CD4-positive, alpha-beta T cell treated with Interleukin-17A for 4 hours (primary cell): ENCODE results near the gene LYZL2.
A peak's percentile ranks its signal among the peaks of the same experiment; 100 is the strongest.
"Not testable (repeated sequence)": the region's sequence is repeated elsewhere in the genome, so short reads cannot be mapped to it uniquely, and the experiment has no call there.

Source experiments
- DNase-seq: peaks from one replicate; pipeline ENCODE4 v3.0.0-alpha.2; 2020; ENCODE audit warnings: mixed read lengths

The LYZL2 gene

GRCh38 chr10:30629653-30630052 lies at the start of gene LYZL2:
LYZL2 (minus strand) TSS chr10:30629753; CDS start chr10:30626915, 2,838 bp downstream.
- no peak for DNase-seq

- not testable (repeated sequence) for DNase-seq
These were observed 48.1 kb upstream of the LYZL2 start for GRCh38 chr10:30677616-30678015.

GRCh38 chr10:30677146-30677545 lies 47.6 kb upstream of the LYZL2 start:
- DNase-seq = not testable (repeated sequence)

DNA sequence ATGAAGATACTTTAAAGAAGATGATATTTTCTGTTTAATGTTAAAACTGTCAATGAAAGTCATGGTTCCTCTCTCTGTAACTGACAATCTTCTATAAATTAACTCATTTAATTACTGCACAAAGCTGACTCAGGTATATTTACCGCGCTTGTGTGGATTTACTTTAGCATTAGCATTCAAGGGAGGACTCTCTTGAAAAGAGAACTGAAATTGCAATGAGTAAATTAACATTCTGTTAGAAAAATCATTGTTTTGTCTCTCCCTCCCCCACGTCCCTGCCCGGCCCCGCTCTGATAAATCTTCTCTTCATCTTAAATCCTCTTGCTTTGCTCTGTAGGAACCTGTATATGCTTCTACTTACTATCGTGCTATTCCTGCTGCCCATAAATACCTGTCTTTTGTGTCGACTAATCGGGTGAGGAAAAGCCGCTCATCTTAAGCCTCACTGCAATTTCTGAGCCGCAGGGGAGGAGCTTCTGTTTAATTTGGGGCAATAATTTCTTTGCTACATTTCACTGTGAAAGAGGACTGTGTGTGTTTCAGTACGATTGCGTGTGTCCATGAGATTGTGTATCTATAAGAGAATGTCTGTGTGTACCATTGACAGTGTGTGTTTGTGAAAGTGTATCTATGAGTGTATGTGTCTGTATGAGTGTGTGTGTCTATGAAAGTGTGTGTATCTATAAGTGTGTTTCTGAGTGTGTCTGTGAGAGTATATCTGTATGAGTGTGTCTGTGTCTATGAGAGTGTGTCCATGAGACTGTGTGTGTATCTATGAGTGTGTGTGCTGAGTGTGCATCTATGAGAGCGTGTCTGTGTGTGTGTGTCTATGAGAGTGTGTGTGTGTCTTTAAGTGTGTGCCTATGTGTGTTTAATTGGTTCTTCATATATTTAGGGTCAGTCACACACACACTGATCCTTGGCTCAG lies 46.5 kb upstream of the LYZL2 start:
- no peak for DNase-seq

DNA sequence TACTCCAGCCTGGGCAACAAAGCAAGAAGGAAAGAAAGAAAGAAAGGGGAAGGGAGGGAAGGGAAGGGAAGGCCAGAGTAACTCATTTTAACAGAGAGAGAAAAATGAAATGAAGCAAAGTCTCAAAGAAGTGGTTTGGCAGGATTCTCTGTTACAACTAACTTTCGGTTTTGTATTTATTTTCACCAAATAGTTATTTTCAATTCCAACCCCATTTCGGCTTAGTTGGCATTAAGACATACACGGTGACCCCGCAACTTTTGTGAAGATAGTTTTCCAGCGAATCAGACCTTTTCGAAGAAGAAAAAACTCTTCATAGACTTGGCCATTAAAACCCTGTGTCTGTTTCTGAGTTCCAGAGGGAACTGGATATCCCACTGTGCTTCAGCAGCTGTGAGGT lies 45.2 kb upstream of the LYZL2 start:
- DNase-seq = no peak

GRCh38 chr10:30673262-30673661 lies 43.7 kb upstream of the LYZL2 start:
- DNase-seq = not testable (repeated sequence)

GRCh38 chr10:30672338-30672737 lies 42.8 kb upstream of the LYZL2 start:
- not testable (repeated sequence) for DNase-seq

DNA sequence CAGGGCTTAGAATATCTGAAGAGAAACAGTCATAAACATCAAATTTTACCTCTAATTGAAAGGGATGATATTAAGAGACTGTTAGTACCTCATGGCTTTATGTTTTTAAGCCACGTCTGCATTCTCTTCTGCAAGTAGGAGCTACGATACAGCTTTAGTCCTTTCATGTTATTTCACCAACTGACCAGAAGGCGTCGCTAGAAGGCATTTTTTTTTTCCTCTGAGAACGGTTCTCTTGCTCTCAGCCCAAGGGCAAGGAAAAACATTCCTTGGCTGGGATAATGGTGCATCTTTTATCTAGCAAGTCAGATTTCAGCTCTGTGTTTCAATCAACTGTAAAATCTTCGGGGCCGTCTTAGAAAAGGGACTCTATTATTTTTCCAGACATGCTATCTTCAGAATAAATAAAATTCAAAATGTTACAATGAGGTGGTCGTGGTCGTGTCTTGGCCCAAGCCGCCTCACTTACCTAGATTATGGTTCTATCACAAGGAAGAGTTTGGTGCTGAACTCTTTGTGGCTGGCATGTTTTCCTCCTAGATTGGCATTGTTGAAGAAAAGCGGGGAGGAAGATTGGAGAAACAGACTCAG lies 41.6 kb upstream of the LYZL2 start:
- DNase-seq = peak; percentile 62

- not testable (repeated sequence) for DNase-seq
These were observed 38.4 kb upstream of the LYZL2 start for GRCh38 chr10:30667982-30668381.

- not testable (repeated sequence) for DNase-seq
These were observed 33.9 kb upstream of the LYZL2 start for GRCh38 chr10:30663403-30663802.

- no peak for DNase-seq
These were observed 33.3 kb upstream of the LYZL2 start for GRCh38 chr10:30662814-30663213.

GRCh38 chr10:30660314-30660713 lies 30.8 kb upstream of the LYZL2 start:
- DNase-seq = not testable (repeated sequence)

GRCh38 chr10:30656233-30656632 lies 26.7 kb upstream of the LYZL2 start:
- DNase-seq = no peak

GRCh38 chr10:30655001-30655400 lies 25.4 kb upstream of the LYZL2 start:
- not testable (repeated sequence) for DNase-seq

DNA sequence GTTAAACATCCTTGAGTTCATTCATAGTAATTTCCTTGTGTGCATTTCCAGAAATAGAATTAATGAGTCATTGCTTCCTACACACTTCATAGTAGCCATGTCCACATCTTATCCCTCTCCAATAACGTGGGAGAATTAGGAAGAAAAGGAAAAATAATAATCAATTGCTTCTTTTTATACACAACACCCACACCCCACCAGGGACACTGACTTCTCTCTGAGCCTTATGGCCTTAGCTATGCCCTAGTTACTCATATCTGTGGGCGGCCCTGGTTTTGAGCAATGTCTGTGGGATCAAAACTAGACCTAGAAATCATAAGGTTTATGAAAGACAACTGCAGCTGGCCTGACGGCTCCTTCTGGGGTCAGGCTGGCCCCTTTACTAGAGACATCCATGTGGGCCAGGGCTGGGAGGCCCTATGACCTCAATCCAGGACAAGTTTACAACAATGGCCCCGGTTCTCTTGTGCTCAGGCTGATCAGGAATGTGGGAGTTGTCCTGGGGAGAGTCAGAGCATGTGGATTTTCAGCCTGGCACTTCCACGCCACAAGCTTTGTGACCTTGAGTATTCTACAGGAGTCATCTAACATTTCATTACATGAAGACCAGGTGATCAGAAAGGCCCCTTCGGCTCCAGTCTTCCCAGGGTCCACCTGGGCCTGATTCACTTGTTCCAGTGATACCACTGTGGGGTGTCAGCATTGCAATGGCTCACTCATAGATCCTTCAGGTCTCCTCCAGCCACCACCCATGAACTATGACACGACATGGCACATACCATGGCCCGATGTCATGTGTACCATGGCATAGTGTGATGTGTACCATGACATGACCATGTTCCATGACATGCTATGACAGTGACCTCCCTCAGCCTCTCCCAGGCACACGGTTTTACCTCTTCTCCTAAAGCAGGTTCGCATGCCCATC lies 22.2 kb upstream of the LYZL2 start:
- DNase-seq = not testable (repeated sequence)

DNA sequence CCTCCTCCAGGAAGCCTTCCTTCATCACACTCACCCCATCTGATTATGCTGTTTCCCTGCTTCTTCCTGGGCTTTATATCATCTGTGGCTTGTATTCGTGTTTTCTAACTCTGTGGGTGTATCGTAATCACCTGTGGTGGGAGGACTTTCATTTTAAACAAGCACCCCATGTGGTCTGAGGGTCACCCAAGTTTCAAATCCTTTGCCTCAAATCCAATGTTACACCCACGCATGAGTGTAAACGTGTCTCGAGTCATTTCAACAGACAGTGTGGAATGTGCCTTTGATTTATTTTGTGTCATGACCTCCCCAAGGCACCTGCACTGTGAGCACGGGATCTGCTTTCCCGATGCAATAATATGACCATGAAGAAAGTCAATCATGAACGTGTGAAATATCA lies 17.5 kb upstream of the LYZL2 start:
- no peak for DNase-seq

DNA sequence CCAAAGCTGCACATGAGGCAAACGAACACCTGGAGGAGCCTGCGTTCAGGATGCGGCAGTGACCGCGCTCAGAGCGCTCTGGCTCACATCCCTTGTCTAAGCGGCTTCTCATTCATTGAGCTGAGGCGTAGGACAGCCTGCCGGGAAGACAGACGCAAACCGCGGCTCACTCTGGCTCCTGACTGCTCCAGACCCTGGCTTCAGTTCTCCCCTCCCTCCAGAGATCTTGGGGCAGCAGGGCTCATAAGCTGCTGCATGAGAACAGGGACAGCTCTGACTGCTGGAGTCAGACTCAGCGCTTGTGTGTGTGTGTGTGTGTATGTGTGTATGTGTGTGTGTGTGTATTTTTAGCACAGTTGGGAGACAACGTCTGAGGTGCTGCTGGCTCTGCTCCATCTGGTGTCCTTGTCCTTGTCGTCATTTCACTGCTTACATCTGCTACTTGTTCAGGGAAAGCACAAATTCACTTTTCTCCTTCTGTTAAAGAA lies 15.8 kb upstream of the LYZL2 start:
- no peak for DNase-seq

- not testable (repeated sequence) for DNase-seq
These were observed 14.9 kb upstream of the LYZL2 start for GRCh38 chr10:30644408-30644861.

DNA sequence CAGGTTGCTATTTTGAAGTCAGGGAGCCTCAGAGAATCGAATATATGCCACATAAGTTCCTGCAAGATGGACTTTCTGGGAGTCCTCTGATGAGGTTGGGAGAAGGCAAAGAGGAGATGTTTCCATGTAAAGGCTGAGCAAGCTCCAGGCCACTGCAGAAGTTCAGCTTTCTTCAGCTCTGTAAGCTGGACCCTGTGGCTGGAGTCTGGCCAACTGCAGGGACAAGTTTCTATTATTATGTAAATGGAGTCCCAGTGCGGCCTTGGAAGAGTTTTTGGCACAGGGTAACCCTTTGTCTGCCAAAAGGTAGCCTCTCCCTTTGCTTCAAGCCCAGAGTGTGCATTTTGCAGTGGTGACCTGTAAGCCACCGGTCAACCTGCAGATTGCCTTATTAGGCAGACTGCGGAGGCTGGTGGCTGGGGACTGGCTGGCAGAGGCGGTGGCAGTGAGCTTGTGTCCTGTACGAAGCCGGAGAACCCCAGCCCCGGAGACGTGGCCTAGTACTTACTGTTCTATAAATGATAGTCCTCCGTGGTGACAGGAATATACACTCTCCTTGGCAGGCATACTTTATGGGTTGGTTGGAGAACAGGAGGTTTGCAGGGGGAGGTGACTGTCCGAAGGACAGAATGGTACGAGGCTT lies 14.1 kb upstream of the LYZL2 start:
- DNase-seq = not testable (repeated sequence)

- not testable (repeated sequence) for DNase-seq
These were observed 13.3 kb upstream of the LYZL2 start for GRCh38 chr10:30642856-30643255.

DNA sequence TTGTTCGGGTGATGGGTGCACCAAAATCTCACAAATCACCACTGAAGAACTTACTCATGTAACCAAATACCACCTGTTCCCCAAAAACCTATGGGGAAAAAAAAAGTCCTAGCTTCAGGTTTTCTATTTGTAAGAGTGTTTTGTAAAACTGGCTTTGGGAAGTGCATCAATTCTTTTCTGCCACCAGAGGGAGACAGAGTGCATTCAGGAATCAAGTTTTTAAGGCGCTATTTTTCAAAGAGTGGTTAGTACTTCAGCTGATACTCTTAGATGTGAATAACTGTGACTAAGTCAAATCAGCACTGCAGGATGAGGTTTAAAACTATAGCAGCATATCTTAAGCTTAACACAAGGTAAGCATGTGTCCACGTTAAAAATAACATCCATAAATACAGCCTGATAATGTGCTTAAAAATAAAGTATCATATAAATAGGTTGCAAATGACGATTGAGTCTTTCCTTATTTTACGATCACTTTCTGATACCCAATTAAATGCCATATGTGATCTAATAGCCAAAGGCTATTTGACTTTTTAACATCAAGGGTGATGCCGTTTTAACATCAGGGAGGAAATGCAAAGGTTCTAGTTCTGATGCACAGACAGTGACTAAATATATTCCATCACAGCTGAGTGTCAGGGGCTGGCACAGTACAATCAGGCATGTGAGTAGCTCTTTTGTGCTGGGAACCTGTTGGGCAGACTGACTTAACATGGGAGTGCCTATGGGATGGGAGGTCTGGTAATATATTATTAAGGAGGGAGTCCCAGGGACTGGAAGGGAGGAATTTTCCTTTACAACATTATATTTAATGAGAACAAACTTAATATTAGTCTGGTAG lies 10.6 kb upstream of the LYZL2 start:
- DNase-seq = peak; percentile 23
